GM23338 (cell line): ENCODE results near the gene TSPAN10.

ENCODE experiments used
- CREB1 ChIP-seq: fragments of 250-450 bp; sonication (Bioruptor Pico); IDR thresholded peaks from 2 replicates; pipeline ENCODE4 v1.5.0; 2020; ENCODE audit warnings: low read depth, mild to moderate bottlenecking, moderate library complexity
- EZH2 ChIP-seq: fragments of 200-600 bp; sonication (generic); IDR thresholded peaks from one replicate; pipeline ENCODE4 v1.8.0; 2017; ENCODE audit warnings: antibody characterized with exemption, mild to moderate bottlenecking, low read depth; ENCODE audit not compliant: unreplicated experiment
- EZH2phosphoT487 ChIP-seq: fragments of 200-600 bp; sonication (generic); IDR thresholded peaks from one replicate; pipeline ENCODE4 v1.8.1; 2018; ENCODE audit warnings: antibody characterized with exemption; ENCODE audit not compliant: unreplicated experiment
- JUNB ChIP-seq: IDR thresholded peaks from one replicate; pipeline ENCODE4 v1.6.1; 2016; ENCODE audit warnings: antibody characterized with exemption; ENCODE audit not compliant: unreplicated experiment
- POLR2AphosphoS5 ChIP-seq: IDR thresholded peaks from 2 replicates; pipeline ENCODE4 v1.6.1; 2016; ENCODE audit warnings: antibody characterized with exemption, low read depth
- STAT1 ChIP-seq: IDR thresholded peaks from one replicate; pipeline ENCODE4 v1.6.1; 2016; ENCODE audit warnings: antibody characterized with exemption; ENCODE audit not compliant: unreplicated experiment
- ZNF331 ChIP-seq: fragments of 250-450 bp; sonication (Bioruptor Pico); IDR thresholded peaks from 2 replicates; pipeline ENCODE4 v1.5.0; 2020; ENCODE audit warnings: low read depth, mild to moderate bottlenecking, moderate library complexity
- TF ChIP-seq, protein P1 (sequence below), 2 experiments: fragments of 200-600 bp in 1 of 2; sonication (generic) in 1 of 2; conservative IDR thresholded peaks; 2 replicates each; pipeline versions ENCODE4 v1.5.1 to v1.6.1; 2016 to 2017; ENCODE audit warnings: antibody characterized with exemption in 2 of 2, low read depth in 2 of 2, mild to moderate bottlenecking in 2 of 2, moderate library complexity in 1 of 2
- TF ChIP-seq, protein P2 (sequence below): IDR thresholded peaks from one replicate; pipeline ENCODE4 v1.6.1; 2018; ENCODE audit warnings: antibody characterized with exemption; ENCODE audit not compliant: unreplicated experiment
- TF ChIP-seq, protein P3 (sequence below): IDR thresholded peaks from 2 replicates; pipeline ENCODE4 v1.6.1; 2016; ENCODE audit warnings: antibody characterized with exemption

DNA sequence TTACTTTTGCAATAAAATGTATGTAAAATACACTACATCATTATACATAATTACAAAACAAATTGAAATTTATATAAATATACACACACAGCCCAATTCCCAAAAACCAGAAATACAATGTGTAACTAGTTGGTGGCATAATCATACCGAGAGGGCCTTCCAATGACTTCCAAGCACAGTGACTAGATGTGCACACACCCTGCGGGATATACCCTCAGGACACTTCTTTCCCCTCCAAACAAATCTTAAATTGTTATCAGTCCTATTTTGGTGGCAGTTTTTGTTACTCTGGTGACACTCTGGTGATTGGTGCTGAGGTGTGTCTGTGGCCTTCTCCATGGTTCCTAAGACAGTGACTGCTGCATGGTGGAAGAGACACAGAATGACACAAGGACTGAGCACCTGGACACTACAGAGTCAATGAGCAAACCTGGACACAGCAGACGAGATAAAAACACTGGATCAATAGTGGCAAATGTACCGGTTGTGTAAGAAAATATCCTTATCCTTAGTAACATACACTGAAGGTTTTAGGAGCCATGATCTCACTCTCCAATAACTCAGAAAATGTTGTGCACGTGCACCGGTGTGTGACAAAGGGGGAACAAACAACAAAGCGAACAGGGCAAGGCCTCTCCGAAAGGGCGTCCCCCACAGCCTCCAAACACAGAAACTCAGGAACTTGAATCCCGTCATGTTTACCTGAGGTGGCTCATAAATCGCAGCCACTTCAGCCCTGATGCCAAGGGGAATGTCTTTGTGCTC, 33.0 kb upstream of the TSPAN10 start:
- TF ChIP-seq, protein P1, sequence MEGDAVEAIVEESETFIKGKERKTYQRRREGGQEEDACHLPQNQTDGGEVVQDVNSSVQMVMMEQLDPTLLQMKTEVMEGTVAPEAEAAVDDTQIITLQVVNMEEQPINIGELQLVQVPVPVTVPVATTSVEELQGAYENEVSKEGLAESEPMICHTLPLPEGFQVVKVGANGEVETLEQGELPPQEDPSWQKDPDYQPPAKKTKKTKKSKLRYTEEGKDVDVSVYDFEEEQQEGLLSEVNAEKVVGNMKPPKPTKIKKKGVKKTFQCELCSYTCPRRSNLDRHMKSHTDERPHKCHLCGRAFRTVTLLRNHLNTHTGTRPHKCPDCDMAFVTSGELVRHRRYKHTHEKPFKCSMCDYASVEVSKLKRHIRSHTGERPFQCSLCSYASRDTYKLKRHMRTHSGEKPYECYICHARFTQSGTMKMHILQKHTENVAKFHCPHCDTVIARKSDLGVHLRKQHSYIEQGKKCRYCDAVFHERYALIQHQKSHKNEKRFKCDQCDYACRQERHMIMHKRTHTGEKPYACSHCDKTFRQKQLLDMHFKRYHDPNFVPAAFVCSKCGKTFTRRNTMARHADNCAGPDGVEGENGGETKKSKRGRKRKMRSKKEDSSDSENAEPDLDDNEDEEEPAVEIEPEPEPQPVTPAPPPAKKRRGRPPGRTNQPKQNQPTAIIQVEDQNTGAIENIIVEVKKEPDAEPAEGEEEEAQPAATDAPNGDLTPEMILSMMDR (conservative IDR thresholded peaks at IDR 0.05; ENCODE audit: low read depth in 2 of 2): no peak
- no peak for TF ChIP-seq POLR2AphosphoS5
- no peak for TF ChIP-seq ZNF331 (CRISPR knock-in tag)
- TF ChIP-seq EZH2: no peak
- TF ChIP-seq JUNB: no peak
- TF ChIP-seq, protein P2, sequence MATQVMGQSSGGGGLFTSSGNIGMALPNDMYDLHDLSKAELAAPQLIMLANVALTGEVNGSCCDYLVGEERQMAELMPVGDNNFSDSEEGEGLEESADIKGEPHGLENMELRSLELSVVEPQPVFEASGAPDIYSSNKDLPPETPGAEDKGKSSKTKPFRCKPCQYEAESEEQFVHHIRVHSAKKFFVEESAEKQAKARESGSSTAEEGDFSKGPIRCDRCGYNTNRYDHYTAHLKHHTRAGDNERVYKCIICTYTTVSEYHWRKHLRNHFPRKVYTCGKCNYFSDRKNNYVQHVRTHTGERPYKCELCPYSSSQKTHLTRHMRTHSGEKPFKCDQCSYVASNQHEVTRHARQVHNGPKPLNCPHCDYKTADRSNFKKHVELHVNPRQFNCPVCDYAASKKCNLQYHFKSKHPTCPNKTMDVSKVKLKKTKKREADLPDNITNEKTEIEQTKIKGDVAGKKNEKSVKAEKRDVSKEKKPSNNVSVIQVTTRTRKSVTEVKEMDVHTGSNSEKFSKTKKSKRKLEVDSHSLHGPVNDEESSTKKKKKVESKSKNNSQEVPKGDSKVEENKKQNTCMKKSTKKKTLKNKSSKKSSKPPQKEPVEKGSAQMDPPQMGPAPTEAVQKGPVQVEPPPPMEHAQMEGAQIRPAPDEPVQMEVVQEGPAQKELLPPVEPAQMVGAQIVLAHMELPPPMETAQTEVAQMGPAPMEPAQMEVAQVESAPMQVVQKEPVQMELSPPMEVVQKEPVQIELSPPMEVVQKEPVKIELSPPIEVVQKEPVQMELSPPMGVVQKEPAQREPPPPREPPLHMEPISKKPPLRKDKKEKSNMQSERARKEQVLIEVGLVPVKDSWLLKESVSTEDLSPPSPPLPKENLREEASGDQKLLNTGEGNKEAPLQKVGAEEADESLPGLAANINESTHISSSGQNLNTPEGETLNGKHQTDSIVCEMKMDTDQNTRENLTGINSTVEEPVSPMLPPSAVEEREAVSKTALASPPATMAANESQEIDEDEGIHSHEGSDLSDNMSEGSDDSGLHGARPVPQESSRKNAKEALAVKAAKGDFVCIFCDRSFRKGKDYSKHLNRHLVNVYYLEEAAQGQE: no peak
- no peak for TF ChIP-seq EZH2phosphoT487
- no peak for TF ChIP-seq CREB1 (CRISPR knock-in tag)
- TF ChIP-seq STAT1: no peak
- TF ChIP-seq, protein P3, sequence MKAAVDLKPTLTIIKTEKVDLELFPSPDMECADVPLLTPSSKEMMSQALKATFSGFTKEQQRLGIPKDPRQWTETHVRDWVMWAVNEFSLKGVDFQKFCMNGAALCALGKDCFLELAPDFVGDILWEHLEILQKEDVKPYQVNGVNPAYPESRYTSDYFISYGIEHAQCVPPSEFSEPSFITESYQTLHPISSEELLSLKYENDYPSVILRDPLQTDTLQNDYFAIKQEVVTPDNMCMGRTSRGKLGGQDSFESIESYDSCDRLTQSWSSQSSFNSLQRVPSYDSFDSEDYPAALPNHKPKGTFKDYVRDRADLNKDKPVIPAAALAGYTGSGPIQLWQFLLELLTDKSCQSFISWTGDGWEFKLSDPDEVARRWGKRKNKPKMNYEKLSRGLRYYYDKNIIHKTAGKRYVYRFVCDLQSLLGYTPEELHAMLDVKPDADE: no peak
